ENCODE measurements around the gene PHRF1.
A peak's percentile ranks its signal among the peaks of the same experiment; 100 is the strongest.

PHRF1 gene

DNA sequence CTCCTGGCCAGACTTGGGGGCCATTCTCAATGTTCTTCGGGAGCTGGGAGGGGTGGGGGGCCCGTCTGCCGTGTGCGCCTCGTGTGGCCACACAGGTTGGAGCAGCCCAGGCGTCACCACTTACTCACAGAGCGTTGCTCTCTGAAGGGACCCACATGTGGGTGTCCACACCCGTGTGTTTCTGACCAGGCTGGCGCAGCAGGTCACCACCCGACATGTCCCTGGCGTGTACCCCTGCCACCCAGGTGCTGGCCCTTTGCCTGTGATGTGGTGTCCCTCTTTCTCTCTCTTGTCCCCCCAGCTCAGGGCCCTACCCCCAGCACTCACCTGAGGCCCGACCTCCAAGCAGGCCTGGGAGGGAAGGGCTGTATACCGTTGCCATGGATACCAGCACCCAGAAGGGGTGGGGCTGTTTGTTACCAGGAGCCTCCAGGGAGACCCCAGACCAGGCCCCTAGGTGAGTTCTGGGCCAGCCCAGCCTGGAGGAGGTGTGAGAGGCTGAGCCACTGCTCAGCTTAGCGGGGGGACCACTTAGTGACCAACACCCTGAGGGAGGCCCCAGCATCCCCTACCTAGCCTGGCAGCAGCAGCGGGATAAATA, 17.1 kb upstream of the PHRF1 start:
- DNase-seq, result no peak

DNA sequence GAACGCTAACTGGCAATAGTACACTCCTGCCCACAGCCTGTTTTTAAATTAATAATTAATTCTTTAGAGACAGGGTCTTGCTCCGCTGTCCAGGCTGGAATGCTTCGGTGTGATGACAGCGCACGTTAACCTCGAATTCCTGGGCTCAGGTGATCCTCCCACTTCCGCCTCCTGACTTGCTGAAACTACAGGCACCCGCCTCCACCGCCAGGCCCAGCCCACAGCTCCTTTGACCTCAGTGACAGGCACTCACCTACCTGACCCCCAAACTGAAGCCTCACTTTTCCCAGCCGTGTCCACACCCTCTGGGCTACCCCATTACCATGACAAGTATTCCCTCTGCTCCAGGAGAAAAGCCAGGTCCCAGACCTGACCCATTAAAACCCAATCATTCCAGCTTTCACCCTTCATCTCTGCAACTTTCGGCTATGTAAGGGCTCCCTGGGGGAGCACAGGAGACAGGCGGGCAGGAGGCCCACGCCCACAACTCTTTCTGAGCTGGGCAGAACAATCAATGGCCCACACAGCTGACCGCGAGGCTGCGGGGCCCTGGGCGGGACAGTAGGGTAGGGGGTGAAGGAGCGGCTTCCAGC, 16.5 kb upstream of the PHRF1 start:
- no peak for DNase-seq

DNA sequence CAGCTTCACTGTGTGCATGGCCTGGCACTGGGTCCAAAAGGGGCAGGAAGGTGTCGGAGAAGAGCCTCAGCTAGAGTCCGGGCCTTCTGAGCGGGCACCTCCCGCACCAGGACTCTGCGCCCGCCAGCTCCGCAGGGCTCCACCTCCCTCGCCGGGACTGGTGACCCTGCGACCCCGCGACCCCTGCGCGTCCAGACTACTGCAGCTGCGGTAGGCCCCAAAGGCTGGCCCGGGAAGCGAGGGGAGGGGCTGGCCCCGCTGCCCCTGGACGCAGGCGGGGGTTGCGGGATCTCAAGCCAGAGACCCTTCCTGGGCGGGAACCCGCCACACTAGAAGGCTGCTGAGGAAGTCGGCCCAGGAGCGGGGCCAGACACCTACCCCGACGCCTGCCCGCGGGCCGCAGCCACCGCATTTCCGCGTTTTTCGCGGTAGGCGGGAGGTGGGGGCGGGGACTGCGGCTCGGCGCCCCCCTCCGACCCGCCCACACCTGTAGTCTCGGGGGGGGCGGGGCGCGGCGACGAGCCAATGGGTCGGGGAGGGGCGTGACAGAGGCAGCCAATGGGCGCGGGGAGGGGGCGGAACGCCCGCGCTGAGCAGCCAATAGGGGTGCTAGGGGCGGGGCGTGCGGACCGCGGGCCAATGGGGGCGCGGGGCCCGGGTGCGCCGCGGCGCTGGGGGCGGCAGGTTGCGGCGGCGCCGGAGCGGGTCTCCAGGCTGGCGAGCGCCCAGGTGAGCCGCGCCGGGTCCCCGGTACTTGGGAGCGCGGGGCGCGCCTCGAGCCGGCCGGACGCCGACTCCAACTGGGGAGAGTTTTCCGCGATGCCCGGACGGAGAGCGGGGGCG, 15.7 kb upstream of the PHRF1 start, which contains the start of the genes LMNTD2 and RASSF7:
Gene LMNTD2, minus strand, starts transcription at position 434 of the 843 bp plus-strand sequence. Its CDS starts 22 bp downstream, at position 412.
Gene RASSF7, plus strand, starts transcription at position 666 of the 843 bp plus-strand sequence. CDS start 799 bp downstream, outside the sequence.
- peak; percentile 65 for DNase-seq

DNA sequence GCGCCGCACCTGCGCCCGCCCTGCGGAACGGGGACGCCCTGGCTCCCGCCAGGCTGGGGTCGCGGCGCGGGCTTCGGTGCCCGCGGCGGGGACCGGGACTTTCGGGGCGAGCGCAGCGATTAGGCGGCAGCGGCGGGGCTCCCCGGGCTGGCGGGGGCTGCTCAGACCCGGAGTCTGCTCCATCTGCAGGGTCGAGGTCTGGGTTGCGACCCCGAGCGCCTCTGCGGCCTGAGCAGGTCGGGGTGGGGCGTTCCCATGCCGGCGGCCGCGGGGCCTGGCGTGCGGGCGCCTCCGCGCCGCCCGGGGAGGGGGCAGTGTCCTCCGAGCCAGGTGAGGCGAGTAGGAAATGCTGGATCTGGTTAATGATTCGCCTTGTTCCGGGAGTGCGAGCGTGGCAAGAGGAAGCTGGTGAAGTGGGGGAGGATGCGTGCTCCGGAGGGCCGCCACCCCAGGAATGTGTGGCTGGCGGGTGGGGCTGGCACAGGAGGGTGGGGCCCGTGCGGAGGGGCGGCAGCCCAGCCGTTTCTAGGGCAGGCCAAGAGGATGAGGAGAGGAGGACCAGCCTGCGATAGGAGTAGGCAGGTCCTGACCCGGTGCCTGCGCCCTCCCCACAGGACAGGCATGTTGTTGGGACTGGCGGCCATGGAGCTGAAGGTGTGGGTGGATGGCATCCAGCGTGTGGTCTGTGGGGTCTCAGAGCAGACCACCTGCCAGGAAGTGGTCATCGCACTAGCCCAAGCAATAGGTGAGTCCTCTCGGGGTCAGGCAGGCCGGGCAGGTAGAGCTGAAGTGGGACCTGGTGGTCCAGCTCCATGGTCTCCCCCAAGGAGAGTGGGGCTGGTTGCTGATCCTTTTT, 14.9 kb upstream of the PHRF1 start:
- peak; percentile 94 for DNase-seq

DNA sequence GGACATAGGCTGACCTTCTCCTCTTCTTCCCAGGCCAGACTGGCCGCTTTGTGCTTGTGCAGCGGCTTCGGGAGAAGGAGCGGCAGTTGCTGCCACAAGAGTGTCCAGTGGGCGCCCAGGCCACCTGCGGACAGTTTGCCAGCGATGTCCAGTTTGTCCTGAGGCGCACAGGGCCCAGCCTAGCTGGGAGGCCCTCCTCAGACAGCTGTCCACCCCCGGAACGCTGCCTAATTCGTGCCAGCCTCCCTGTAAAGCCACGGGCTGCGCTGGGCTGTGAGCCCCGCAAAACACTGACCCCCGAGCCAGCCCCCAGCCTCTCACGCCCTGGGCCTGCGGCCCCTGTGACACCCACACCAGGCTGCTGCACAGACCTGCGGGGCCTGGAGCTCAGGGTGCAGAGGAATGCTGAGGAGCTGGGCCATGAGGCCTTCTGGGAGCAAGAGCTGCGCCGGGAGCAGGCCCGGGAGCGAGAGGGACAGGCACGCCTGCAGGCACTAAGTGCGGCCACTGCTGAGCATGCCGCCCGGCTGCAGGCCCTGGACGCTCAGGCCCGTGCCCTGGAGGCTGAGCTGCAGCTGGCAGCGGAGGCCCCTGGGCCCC, 14.1 kb upstream of the PHRF1 start:
- no peak for DNase-seq

DNA sequence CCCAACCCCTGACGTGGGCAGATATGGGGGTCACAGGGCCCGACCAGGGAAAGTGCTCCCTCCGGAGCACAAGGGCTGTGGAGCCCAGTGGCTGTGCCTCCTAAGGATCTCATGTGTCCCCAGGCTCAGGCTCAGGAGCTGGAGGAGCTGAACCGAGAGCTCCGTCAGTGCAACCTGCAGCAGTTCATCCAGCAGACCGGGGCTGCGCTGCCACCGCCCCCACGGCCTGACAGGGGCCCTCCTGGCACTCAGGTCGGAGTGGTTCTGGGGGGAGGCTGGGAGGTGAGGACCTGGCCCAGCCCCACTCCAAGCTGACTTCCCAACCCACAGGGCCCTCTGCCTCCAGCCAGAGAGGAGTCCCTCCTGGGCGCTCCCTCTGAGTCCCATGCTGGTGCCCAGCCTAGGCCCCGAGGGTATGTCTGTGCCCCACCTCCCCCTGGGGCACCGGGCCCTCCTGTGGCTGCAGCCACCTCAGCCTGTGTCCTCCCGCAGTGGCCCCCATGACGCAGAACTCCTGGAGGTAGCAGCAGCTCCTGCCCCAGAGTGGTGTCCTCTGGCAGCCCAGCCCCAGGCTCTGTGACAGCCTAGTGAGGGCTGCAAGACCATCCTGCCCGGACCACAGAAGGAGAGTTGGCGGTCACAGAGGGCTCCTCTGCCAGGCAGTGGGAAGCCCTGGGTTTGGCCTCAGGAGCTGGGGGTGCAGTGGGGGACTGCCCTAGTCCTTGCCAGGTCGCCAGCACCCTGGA, 13.0 kb upstream of the PHRF1 start:
- DNase-seq, result no peak

DNA sequence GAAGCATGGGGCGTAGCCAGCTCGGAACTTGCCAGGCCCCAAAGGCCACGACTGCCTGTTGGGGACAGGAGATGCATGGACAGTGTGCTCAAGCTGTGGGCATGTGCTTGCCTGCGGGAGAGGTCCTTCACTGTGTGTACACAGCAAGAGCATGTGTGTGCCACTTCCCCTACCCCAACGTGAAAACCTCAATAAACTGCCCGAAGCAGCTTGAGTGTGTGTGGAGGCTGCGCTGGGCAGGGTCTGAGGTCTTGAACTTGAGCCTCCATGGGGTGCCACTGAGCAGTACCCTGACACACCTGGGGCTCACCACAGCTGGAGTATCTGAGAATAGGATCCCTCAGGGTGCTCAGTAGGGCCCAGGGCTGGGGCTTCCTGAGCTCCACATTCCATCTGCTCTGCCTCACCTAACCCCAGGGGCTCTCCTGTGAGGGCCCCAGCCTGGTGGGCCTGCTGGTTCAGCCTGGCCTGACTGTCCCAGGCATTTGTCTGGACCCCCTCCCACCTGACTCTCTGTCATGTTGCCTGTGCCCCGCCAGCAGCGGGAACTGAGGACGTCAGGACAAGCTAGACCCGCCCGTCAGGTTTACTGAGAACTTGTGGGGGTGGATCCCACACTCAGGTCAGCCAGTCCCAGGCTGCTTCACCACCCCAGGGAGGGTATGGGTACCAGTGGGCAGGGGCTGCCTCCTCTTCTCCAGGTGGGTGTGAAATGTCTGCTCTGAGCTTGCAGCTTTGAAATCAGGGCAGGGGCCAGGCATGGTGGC, 12.3 kb upstream of the PHRF1 start:
- DNase-seq, result no peak

DNA sequence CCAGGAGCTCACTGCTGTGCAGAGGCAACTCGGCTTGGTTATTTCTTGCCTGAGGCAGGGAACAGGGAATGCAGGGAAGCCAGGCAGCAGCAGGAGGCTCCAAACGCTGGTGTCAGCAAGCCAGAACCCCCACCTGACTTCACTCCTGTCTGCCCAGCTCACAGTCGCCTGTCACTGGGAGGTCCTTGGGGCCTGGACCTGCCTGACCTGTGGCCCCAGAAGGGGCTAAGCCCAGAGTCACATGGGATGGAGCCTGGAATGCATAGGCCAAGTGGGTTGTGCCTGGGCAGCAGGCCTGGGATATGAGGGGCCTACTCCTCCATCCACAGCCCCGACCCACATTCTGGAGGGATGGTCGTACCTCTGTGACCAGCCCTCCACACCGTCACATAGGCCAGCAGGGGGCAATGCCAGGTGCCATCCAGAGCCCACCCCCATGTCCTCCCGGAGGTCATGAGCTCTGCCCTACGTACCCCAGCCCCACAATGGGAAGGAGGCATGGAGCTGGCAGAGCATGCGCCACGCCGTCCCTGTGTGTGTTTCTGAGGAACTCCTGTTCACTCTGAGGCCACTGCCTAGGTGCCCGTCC, 10.3 kb upstream of the PHRF1 start:
- no peak for DNase-seq

DNA sequence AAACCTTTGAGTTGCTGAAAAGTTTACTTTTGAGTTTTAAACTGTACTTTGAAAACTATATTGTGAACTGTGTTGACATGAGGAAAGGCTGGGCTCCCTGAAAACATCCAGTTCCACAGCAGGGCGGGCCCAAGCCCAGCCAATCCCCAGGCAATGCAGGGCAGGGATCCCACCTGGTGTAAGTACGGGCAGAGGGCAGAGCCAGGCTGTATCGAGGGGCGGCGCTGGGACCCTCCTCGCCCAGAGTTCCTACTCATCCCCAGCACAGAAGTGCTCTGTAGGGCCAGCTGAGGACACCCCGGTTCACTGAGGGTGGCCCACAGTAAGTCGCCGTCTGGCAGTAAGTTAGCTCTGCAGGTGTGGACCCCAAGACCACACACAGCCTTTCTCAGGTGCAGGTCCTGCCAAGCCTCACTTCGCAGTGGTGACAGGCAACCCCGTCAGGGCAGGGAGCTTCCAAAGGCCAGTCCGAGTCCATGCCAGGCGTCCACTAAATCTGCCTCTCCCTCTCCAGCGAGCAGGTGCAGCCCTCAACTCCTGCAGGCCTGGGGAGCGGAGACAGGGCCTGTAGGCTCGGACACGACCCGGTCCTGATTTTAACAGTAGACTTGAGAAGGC, 9.2 kb upstream of the PHRF1 start:
- no peak for DNase-seq

DNA sequence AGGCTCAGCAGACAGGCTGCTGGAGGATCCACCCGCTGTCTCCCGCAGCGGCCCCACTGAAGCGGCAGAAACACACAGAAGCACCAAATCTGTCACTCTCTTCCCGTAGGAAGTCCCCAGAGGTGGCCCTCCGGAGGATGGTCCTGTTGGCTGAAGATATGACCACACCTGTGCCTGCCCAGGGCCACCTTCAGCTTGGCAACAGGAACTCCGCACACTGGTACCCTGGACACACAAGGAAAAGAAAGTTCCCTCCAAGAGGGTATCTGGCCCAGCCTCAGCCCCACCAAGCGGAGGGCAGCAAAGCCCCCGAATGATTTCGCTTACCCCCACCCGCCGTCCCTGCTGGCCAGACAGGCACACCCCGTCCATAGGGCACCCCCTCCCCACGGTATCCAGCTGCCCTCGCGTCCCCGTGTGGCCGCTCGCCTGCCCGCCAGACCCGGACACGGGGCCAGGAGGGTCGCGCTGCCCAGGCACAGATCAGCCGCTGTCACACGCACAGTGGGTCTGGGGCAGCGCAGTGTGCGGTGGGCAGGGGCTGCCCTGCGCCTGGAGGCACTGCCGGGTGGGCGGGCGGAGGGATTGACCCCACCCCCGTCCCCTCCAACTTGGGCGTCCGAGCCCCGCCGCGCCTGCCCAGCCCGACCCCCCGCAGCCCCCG, 8.5 kb upstream of the PHRF1 start:
- no peak for DNase-seq

DNA sequence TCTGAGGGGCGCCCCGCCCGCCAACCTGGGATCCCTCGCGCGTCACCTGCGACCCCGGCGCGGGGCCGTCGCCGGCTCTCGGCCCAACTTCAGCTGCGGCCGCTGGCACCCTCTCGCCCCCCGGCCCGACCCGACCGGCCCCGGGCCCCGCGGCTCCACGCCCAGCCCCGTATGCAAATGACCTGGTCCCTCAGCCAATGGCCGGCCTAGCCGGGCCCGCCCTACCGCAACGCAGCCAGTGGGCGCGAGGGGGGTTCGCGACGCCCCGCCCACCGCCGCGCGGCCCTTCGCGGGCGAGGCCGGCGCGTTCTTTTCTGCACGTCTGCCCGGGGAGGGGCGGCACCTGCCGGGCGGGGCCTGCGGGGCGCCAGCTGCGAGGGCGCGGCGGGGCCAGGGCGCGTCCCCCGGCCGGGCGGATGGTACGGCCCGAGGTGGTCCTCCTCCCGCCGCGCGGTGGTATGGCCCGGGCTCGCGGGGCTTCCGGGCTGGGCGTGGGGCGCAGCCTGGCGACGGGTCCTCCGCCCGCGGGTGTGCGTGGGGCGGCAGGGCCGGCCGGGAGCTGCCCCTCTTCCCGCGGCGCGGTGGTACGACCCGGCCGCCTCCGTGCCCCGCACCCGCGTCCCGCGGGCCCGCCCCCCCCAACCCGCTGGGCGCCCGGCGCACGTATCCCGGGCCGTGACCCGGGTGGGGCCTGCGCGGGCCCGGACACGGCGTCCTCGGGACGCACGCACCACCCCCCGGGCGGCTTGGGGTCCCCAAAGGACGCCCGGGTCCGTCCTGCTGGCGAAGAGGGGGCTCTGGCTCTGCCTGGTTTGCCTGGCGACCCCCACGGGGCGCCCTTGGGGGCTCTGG, 7.7 kb upstream of the PHRF1 start:
- peak; percentile 92 for DNase-seq

DNA sequence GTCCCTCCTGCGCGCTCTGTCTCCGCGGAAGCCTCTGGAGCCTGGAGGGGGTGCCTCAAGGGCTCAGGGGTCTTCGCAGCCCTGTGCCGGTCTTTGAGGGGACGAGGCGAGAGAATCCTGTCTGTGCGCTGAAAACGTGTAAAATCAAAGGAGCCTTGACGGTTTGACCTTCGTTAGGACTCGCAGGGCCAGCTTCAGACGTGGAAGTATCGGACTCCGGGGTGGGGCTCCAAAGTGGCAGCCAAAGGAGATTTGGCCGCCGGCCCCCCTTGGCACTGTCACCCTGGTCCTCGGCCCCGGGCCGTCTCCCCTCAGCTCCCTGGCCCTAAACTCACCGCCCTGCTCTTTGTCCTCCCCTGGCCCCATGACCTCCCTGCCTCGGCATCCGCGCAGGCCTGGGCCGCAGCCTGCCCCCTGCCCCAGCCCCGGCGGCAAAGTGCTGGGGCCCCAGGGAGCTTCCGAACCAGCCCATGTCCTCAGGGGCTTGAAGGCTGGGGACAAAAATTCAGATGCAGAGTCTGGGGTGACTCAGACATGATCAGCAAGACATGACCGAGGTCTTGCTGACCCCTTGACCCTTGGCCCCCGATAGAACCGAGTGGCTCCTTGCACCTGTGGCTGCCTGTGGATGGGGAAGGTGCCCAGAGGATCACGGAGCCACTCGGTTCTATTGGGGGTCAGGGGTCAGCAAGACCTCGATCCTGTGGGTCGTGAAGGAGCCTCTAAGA, 6.9 kb upstream of the PHRF1 start:
- no peak for DNase-seq

DNA sequence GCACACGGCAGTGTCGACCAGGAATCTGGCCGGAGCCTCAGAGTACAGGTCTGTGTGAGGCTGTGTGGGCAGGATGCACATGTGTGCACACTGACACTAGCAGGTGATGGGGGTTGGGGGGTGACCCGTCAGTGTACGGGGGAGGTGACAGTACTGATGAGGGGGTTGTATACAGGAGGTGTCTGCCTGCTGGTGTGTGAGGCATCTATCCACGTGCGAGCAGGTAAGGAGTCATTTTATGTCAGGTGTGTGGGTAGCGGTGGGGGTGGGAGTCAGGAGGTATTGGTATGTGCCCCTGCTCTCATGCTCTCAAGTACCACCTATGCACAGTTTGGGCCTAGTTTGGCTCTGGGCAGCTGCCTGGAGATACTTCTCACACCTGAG, 4.5 kb upstream of the PHRF1 start:
- no peak for DNase-seq

DNA sequence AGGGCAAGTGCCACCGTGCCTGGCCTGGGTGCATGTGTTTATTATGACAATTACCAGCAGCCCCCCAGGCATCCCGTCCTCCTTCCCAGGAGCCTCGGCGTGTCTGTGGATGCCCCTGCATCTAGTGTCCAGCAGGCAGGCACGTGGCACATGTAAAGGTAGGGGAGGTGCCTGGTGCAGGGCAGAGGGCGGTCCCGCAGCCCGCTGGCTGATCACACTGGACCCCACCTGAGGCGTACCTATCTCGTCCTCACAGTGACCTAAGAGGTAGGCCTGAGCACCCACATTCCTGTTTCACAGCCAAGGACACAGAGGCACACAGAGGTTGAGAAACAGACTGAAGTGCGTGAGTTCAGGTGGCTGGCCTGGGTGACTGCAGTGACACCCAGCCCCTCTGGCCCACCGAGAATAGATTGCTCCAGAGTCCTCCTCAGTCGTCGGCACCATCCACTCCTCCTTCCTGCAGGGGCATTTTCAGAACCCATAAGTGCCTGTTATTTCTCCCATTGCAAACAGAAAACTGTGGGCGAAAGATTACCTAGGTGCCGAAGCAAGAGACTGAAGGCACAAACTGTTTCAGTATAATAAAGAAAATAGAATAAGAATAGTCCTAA, 3.0 kb upstream of the PHRF1 start:
- no peak for DNase-seq

DNA sequence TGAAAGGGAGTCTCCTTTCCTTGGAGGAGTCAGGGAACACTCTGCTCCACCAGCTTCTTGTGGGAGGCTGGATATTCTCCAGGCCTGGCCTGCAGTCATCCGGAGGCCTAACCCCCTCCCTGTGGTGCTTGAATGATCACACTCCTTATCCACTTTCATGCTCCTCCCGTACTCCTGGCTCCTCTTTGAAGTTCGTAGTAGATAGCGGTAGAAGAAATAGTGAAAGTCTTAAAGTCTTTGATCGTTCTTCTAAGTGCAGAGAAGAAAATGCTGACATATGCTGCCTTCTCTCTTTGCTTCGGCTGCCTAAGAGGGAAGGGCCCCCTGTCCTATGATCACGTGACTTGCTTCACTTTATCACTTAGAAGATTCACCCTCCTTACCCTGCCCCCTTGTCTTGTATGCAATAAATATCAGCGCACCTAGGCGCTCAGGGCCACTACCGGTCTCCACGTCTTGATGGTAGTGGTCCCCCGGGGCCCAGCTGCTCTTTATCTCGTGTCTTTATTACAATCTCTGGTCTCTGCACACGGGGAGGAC, 2.2 kb upstream of the PHRF1 start:
- DNase-seq, result peak; percentile 74

DNA sequence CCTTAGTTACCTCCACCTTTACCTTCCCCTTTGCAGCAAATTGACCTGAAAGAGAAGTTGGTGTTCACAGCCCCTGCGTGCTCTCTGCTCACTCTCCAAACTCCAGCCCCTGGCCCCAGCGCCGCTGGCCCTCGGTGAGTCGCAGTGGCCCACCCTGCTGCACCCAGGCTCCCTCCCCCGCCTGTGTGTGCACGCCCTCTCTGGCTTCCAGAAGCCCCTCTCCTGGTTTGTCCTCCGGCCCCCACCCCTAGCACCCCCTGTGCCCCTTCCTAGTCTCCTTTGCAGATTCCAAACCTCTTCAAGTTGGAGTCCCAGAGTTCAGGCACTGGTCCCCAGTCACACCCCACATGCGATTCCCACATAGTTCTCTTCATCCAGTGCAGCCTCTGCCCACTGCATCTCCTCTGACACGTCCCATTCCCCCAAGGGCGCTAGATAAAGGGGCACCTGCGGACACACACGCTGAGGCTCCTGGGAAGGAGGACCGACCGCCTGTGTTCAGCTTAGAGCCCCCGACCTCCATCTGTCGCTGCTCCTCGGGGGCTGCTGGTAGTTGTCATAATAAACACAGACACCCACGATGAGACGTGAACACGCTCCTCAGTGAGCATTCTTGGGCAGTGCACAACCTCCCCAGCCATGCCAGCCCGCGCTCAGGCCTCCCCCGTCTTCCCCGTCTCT, 1.5 kb upstream of the PHRF1 start:
- DNase-seq, result no peak
